Adrenal gland (tissue), 5 donors: ENCODE data around the gene TDRD1.

Source experiments
- CTCF ChIP-seq, 6 experiments: fragments of 450-650 bp in 4 of 6; fragments of 200-600 bp in 2 of 6; sonication (generic) in 1 of 6; IDR thresholded peaks; 1 replicate in 5 of 6; 2 replicates in 1 of 6; pipeline versions ENCODE4 v1.5.1 to v1.8.0; 2016 to 2021; ENCODE audit warnings: antibody characterized with exemption in 6 of 6, mild to moderate bottlenecking in 2 of 6, moderate library complexity in 1 of 6
- POLR2A ChIP-seq, 2 donors: fragments of 450-650 bp; IDR thresholded peaks; one replicate each; pipeline ENCODE4 v1.6.1; 2017; ENCODE audit warnings: antibody characterized with exemption in 2 of 2, mild to moderate bottlenecking in 2 of 2, moderate library complexity in 1 of 2
- donor health status: DM: no; HTN: no; CAD: no.

GRCh38 chr10:114278884-114279191, 99.7 kb downstream of the TDRD1 start:
- TF ChIP-seq CTCF (IDR thresholded peaks at IDR 0.05) (no peak), POLR2A (IDR thresholded peaks at IDR 0.05) (no peak)
